ENCODE measurements around the gene OR7C2. TPM values are rescaled to one million over a fixed set of nuclear protein-coding genes. Genes with fewer than 3 reads are reported as not detected.
A peak's percentile ranks its signal among the peaks of the same experiment; 100 is the strongest.

Gene OR7C2
- total RNA-seq, 4 donors from 2014 or later, result not detected

GRCh38 chr19:14978161-14978776 lies 37.0 kb downstream of the OR7C2 start:
- Histone ChIP-seq H3K9me3 (no peaks in the 10 kb centered on the region), H3K27ac (no peak overlapping the region), H3K36me3 (no peaks in the 10 kb centered on the region), H3K4me1 (peaks cover 0 to 4% (median 0%) of the 10 kb centered on the region in 4 donors), H3K27me3 (peaks cover 0 to 5% of the 10 kb centered on the region in 2 donors), H3K4me3 (no peak overlapping the region)
- TF ChIP-seq CTCF (IDR thresholded peaks at IDR 0.05) (no peak), POLR2A (IDR thresholded peaks at IDR 0.05) (no peak)
- DNase-seq, result no peak

GRCh38 chr19:14979476-14980255 lies 38.4 kb downstream of the OR7C2 start, which contains the start of gene SLC1A6:
Gene SLC1A6 (minus strand): TSS chr19:14979864. CDS start chr19:14972910, 6,954 bp downstream.
- no peak within 1 kb of the TSS for H3K27ac ChIP-seq
- H3K27me3 ChIP-seq, result peaks cover 0 to 5% of the 10 kb centered on the region in 2 donors
- TF ChIP-seq POLR2A (IDR thresholded peaks at IDR 0.05), result no peak
- TF ChIP-seq CTCF (IDR thresholded peaks at IDR 0.05), result no peak
- no peak for DNase-seq
- H3K4me1 ChIP-seq, result peaks cover 0 to 4% (median 0%) of the 10 kb centered on the region in 4 donors
- H3K9me3 ChIP-seq, result no peaks in the 10 kb centered on the region
- no peaks in the 10 kb centered on the region for H3K36me3 ChIP-seq
- peak within 1 kb of the TSS in 2 of 4 donors; percentile 9 to 28 for H3K4me3 ChIP-seq

DNA sequence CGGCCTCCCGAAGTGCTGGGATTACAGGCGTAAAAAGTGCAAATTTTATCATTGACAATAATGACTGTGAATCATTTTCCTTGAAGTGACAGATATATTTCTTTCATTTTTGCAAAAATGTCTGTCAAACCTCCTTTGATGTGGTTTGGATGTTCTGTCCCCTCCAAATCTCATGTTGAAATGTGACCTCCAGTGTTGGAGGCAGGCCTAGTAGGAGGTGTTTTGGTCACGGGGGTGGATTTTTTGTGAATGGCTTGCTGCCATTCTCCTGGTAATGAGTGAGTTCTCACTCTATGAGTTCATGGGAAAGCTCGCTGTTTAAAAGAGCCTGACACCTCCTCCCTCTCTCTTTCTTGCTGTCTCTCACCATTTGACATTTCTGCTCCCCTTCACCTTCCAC lies 43.8 kb downstream of the OR7C2 start:
- H3K27me3 ChIP-seq, result no peaks in the 10 kb centered on the region
- no peak overlapping the region for H3K4me3 ChIP-seq
- H3K36me3 ChIP-seq, result no peaks in the 10 kb centered on the region
- TF ChIP-seq POLR2A (IDR thresholded peaks at IDR 0.05) (no peak), CTCF (IDR thresholded peaks at IDR 0.05) (no peak)
- no peak overlapping the region for H3K27ac ChIP-seq
- H3K4me1 ChIP-seq, result no peaks in the 10 kb centered on the region
- no peaks in the 10 kb centered on the region for H3K9me3 ChIP-seq
- DNase-seq, result no peak

Other genes starting within 250 kb of the OR7C2 start
- gene ADGRE2, start 162.9 kb upstream of the OR7C2 start, total RNA-seq, result 10 to 100 TPM in 1 of 4 donors, 1 to 10 TPM in 2, not detected in 1; 1.2 to 16.5 (median 1.9) TPM
- gene OR7A5, start 106.3 kb upstream of the OR7C2 start, total RNA-seq, result not detected
- not detected for gene OR7C1, start 106.3 kb upstream of the OR7C2 start, total RNA-seq
- gene OR7A10, start 92.6 kb upstream of the OR7C2 start, total RNA-seq, result not detected
- not detected for gene OR7A17, start 55.4 kb upstream of the OR7C2 start, total RNA-seq
- gene SLC1A6, start 38.4 kb downstream of the OR7C2 start, total RNA-seq, result not detected
- not detected for gene CASP14, start 108.0 kb downstream of the OR7C2 start, total RNA-seq
- not detected for gene OR1I1, start 140.7 kb downstream of the OR7C2 start, total RNA-seq
- gene SYDE1, start 165.9 kb downstream of the OR7C2 start, total RNA-seq, result 1 to 10 TPM; 2.3 to 7.4 (median 6.2) TPM